Loucy (cell line): Measurements from ENCODE around the gene CTSV.
"Not testable (repeated sequence)": the region's sequence is repeated elsewhere in the genome, so short reads cannot be mapped to it uniquely, and the experiment has no call there.

Source experiments
- EZH2phosphoT487 ChIP-seq: fragments of 200-600 bp; IDR thresholded peaks from 2 replicates; pipeline ENCODE4 v1.6.1; 2018; ENCODE audit warnings: antibody characterized with exemption, mild to moderate bottlenecking, moderate library complexity, borderline replicate concordance
- TF ChIP-seq, protein P1 (sequence below): fragments of 200-600 bp; sonication (generic); conservative IDR thresholded peaks from 2 replicates; pipeline ENCODE4 v1.5.1; 2014; ENCODE audit warnings: mild to moderate bottlenecking, antibody characterized with exemption, low read length

DNA sequence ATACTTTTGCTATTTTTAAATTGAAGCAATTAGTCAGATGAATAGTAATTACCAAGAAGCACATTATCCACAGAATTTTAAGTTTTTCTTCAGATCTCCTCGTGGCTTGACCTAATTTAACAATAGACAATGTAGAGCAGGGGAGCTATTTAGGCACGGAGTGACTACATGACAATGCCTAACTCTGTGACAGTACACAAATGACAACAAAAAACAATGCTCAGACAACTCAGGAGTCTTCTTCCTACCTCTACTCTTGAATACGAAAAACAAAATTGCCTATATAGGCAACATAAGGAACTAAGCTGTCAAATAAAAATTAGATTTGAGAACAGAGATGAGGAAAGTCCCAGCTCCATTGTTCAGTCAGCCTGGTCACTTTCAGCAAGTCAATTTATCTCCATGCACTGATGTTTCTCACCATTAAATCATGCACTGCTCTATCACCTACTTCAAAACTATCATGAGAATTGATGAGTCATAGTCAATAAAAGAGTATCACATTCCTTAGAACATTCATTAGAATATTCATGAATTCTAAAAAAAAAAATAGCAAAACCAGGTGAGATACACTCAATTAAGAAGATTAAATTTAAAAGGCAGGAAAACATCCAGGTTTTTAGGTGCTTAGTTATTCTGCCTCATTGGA lies 38.7 kb downstream of the CTSV start:
- TF ChIP-seq EZH2phosphoT487, result not testable (repeated sequence)
- TF ChIP-seq, protein P1, sequence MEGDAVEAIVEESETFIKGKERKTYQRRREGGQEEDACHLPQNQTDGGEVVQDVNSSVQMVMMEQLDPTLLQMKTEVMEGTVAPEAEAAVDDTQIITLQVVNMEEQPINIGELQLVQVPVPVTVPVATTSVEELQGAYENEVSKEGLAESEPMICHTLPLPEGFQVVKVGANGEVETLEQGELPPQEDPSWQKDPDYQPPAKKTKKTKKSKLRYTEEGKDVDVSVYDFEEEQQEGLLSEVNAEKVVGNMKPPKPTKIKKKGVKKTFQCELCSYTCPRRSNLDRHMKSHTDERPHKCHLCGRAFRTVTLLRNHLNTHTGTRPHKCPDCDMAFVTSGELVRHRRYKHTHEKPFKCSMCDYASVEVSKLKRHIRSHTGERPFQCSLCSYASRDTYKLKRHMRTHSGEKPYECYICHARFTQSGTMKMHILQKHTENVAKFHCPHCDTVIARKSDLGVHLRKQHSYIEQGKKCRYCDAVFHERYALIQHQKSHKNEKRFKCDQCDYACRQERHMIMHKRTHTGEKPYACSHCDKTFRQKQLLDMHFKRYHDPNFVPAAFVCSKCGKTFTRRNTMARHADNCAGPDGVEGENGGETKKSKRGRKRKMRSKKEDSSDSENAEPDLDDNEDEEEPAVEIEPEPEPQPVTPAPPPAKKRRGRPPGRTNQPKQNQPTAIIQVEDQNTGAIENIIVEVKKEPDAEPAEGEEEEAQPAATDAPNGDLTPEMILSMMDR, result not testable (repeated sequence)
